ENCODE measurements around the gene DLGAP3.

DNA sequence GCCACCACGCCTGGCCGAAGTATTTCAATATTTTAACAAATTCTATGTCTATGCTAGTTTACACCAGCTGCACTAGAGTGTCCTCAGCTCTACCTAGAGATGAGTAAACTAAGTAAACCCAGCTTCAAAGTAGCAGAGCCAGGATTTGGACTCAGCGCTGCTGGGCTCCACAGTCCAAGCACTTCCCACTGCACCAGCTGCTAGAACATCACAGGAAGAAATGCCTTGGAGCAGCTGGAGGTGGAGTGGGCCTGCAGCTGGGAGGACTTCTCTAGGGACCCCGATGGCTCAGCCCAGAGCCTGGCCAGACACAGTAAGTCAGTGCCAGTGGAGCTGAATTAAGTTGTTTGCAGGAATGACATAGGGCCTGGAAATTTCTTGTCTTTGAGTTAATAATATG is 59.7 kb downstream of the DLGAP3 start:
- TF ChIP-seq TAF1 (IDR thresholded peaks at IDR 0.05; ENCODE audit: borderline replicate concordance, insufficient read depth, low read length), result no peak
- no peak for TF ChIP-seq POLR2AphosphoS5 (IDR thresholded peaks at IDR 0.05; ENCODE audit: low read depth, low read length)
